HG03025 (cell line): ENCODE results near the gene CENPM.

Experiments
- ATAC-seq: cut with Tn5 transposase; IDR thresholded peaks from one replicate; pipeline ENCODE4 v1.9.1; 2021; ENCODE audit warnings: mild to moderate bottlenecking, moderate library complexity; ENCODE audit not compliant: unreplicated experiment, low FRiP score

Gene CENPM

GRCh38 chr22:41946629-41947423 lies at the start of gene CENPM:
Gene CENPM, minus strand, starts transcription at chr22:41947152. Its CDS starts 76 bp downstream, at chr22:41947076.
- peak; percentile 64 for ATAC-seq

- no peak for ATAC-seq
These were observed 48.3 kb upstream of the CENPM start for GRCh38 chr22:41995211-41995610.

GRCh38 chr22:41992496-41992895 lies 45.5 kb upstream of the CENPM start:
- no peak for ATAC-seq

- no peak for ATAC-seq
These were observed 44.2 kb upstream of the CENPM start for GRCh38 chr22:41991111-41991510.

- no peak for ATAC-seq
These were observed 42.3 kb upstream of the CENPM start for GRCh38 chr22:41989246-41989645.

GRCh38 chr22:41987276-41987675 lies 40.3 kb upstream of the CENPM start:
- ATAC-seq = no peak

- ATAC-seq = no peak
These were observed 36.8 kb upstream of the CENPM start for GRCh38 chr22:41983513-41984405.

GRCh38 chr22:41982865-41983264 lies 35.9 kb upstream of the CENPM start:
- ATAC-seq = no peak

GRCh38 chr22:41979423-41980250 lies 32.7 kb upstream of the CENPM start:
- ATAC-seq = no peak

- ATAC-seq = no peak
These were observed 31.8 kb upstream of the CENPM start for GRCh38 chr22:41978732-41979131.

GRCh38 chr22:41976961-41977566 lies 30.1 kb upstream of the CENPM start:
- ATAC-seq = no peak

GRCh38 chr22:41976070-41976901 lies 29.3 kb upstream of the CENPM start:
- ATAC-seq = no peak

- no peak for ATAC-seq
These were observed 28.5 kb upstream of the CENPM start for GRCh38 chr22:41975299-41976069.

GRCh38 chr22:41974691-41975290 lies 27.8 kb upstream of the CENPM start:
- no peak for ATAC-seq

GRCh38 chr22:41971431-41971830 lies 24.5 kb upstream of the CENPM start:
- no peak for ATAC-seq

GRCh38 chr22:41970601-41971000 lies 23.6 kb upstream of the CENPM start:
- ATAC-seq = no peak

GRCh38 chr22:41969110-41969646 lies 22.2 kb upstream of the CENPM start, which contains the start of gene SEPTIN3:
Gene SEPTIN3, plus strand, starts transcription at chr22:41969443. Its CDS starts 2,050 bp downstream, at chr22:41971493.
- ATAC-seq = no peak

GRCh38 chr22:41968601-41969000 lies 21.6 kb upstream of the CENPM start:
- no peak for ATAC-seq
